HFF-Myc (cell line): ENCODE data around the gene ARVCF.

Experiments
- DNase-seq: peaks from one replicate; pipeline ENCODE4 v3.0.0-alpha.2; 2011; ENCODE audit warnings: low read depth; ENCODE audit errors: extremely low read depth
- H3K4me3 ChIP-seq: replicated peaks from 2 replicates; pipeline ENCODE4 v1.5.1; 2011; ENCODE audit warnings: low read depth, mild to moderate bottlenecking, control low read depth, low read length
- TF ChIP-seq, protein P1 (sequence below): IDR thresholded peaks from 2 replicates; pipeline ENCODE4 v1.5.1; 2012; ENCODE audit warnings: mild to moderate bottlenecking, low read depth, low read length, control low read depth; ENCODE audit errors: missing control alignments

Gene ARVCF

DNA sequence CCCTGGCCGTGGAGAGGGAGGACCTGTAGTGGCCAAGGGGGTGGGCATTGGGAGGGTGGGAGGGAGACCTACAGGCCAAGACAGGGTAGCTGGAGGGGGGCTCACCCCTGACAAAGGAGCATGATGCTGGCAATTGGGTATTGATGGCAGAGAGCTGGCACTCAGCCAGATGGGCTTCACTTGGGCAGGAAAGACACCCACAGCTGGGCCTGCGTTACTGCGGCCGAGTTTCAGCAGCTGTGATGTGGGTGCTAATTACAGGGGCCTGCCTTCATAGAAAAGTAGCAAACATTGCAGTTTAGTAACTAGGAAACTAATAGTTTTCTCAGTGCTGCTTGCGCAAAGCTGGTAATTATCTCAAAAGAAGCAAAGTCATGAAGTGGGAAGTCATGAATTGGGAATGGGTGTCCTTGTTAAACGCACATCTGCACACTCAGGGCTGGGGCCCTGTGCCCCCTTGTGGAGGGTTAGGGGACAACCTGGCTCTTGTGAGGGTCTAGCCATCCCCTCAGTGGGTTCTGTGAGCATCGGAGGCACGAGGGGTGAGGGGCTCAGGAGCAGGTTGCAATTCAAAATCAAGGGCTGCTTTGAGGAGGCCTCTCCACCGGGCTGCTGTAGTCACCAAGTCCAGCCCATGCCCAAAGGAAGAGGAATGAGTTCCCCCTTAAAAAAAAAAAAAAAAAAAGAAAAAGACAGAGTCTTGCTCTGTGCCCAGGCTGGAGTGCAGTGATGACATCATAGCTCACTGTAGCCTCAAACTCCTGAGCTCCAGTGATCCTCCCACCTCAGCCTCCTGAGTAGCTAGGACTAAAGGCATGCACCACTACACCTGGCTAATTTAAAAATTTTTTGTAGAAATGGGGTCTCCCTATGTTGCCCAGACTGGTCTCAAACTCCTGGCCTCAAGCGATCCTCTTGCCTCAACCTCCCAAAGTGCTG lies 50.6 kb downstream of the ARVCF start:
- TF ChIP-seq, protein P1, sequence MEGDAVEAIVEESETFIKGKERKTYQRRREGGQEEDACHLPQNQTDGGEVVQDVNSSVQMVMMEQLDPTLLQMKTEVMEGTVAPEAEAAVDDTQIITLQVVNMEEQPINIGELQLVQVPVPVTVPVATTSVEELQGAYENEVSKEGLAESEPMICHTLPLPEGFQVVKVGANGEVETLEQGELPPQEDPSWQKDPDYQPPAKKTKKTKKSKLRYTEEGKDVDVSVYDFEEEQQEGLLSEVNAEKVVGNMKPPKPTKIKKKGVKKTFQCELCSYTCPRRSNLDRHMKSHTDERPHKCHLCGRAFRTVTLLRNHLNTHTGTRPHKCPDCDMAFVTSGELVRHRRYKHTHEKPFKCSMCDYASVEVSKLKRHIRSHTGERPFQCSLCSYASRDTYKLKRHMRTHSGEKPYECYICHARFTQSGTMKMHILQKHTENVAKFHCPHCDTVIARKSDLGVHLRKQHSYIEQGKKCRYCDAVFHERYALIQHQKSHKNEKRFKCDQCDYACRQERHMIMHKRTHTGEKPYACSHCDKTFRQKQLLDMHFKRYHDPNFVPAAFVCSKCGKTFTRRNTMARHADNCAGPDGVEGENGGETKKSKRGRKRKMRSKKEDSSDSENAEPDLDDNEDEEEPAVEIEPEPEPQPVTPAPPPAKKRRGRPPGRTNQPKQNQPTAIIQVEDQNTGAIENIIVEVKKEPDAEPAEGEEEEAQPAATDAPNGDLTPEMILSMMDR = peak; percentile 57
- DNase-seq = no peak
- no peak overlapping the region for H3K4me3 ChIP-seq

DNA sequence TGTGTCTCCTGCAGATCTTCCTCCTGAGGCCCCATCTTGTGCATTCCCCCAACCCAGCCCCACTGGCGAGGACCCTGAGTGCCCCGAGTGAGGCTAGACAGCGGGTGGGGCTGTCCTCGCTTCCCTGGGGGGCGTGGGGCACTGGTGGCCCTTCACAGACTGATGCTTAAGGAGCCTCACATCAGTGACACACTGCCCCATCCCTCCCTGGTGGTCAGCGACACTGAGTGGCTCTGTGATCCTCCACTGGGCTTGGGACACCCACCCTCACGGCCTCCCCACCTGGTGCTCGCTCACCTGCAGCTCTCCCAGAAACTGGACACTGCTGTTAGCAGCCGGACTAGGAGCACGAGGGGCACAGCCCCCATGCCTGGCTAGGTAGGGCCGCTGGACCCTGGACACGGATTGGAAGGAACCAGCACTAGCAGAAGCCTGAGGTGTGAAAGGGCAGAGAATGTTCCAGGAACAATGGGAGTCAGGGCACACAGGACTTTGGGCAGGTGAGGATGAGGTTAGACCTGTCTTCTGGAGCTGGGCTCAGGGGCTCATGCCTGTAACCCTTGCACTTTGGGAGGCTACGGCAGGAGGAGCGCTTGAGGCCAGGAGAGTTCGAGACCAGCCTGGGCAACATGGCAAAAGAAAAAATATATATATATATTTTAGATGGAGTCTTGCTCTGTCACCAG lies 51.8 kb downstream of the ARVCF start:
- TF ChIP-seq, protein P1 = no peak
- DNase-seq = no peak
- H3K4me3 ChIP-seq = no peak overlapping the region

DNA sequence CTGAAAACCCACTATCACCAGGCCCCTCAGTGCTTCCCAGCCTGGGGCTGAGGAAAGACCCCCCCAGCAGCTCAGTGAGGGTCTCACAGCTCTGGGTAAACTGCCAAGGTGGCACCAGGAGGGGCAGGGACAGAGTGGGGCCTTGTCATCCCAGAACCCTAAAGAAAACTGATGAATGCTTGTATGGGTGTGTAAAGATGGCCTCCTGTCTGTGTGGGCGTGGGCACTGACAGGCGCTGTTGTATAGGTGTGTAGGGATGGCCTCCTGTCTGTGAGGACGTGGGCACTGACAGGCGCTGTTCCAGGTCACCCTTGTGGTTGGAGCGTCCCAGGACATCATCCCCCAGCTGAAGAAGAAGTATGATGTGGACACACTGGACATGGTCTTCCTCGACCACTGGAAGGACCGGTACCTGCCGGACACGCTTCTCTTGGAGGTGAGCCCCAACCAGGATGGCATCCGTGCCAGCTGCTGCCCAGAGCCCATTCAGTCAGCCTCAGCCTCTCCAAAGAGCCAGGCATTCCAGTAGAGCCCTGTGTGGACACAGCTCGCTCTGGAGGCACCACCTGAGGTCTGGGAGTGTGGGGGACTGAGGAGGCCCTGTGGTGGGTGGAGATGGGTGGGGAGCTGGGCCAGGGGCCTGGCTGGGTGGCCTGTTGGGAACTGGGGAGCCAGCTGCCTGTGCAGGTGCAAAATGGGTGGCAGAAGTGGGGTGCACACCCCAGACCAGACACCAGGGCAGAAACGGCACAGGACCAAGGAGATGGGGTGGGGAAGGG lies 52.6 kb downstream of the ARVCF start:
- no peak overlapping the region for H3K4me3 ChIP-seq
- TF ChIP-seq, protein P1 = no peak
- DNase-seq = no peak

DNA sequence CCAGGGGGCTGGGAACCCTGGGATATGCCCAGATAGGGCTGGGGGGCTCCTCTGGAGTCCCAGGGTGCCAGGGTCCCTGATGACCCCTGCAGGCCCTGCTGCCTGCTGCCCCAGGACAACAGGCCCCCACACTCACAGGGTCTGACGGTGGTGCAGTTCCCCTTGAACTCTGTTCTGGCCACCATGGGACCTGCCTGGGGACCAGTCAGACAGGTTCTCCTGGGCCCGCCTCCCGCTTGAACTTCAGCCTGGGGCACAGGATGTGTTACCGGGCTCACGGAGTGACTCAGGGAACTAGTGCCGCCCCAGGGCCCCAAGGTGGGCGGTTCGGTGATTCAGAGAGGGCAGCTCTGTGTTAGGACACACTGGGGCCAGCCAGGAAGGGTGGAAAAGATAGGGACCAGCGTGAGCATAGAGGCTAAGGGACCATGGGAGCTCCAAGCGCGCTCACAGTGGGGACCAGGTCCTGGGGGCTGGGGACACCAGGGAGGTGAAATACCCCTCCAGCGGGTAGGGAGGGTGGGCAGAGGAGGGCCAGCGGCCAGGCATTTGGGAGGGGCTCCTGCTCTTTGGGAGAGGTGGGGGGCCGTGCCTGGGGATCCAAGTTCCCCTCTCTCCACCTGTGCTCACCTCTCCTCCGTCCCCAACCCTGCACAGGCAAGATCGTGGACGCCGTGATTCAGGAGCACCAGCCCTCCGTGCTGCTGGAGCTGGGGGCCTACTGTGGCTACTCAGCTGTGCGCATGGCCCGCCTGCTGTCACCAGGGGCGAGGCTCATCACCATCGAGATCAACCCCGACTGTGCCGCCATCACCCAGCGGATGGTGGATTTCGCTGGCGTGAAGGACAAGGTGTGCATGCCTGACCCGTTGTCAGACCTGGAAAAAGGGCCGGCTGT lies 53.5 kb downstream of the ARVCF start:
- DNase-seq = no peak
- no peak overlapping the region for H3K4me3 ChIP-seq
- TF ChIP-seq, protein P1 = no peak

DNA sequence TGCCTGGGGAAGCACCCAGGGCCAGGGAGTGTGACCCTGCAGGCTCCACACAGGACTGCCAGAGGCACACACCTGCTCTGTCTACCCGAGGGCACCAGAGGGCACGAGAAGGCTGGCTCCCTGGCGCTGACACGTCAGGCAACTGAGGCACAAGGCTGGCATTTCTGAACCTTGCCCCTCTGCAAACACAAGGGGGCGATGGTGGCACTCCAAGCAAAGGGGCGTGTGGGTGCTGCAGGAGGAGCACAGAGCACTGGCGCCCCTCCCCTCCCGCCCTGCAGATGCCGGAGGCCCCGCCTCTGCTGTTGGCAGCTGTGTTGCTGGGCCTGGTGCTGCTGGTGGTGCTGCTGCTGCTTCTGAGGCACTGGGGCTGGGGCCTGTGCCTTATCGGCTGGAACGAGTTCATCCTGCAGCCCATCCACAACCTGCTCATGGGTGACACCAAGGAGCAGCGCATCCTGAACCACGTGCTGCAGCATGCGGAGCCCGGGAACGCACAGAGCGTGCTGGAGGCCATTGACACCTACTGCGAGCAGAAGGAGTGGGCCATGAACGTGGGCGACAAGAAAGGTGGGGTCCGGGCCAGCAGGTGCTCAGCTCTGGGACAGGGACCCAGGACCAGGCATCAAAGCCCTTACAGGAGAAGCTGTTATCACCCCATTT lies 54.2 kb downstream of the ARVCF start:
- H3K4me3 ChIP-seq = no peak overlapping the region
- TF ChIP-seq, protein P1 = peak; percentile 75
- DNase-seq = no peak
